SW480 (cell line): ENCODE measurements around the gene OTOA.
"Not testable (repeated sequence)": the region's sequence is repeated elsewhere in the genome, so short reads cannot be mapped to it uniquely, and the experiment has no call there.

Source experiments
- DNase-seq: peaks from one replicate; pipeline ENCODE4 v3.0.0-alpha.2; 2016; ENCODE audit warnings: low spot score

Gene OTOA

DNA sequence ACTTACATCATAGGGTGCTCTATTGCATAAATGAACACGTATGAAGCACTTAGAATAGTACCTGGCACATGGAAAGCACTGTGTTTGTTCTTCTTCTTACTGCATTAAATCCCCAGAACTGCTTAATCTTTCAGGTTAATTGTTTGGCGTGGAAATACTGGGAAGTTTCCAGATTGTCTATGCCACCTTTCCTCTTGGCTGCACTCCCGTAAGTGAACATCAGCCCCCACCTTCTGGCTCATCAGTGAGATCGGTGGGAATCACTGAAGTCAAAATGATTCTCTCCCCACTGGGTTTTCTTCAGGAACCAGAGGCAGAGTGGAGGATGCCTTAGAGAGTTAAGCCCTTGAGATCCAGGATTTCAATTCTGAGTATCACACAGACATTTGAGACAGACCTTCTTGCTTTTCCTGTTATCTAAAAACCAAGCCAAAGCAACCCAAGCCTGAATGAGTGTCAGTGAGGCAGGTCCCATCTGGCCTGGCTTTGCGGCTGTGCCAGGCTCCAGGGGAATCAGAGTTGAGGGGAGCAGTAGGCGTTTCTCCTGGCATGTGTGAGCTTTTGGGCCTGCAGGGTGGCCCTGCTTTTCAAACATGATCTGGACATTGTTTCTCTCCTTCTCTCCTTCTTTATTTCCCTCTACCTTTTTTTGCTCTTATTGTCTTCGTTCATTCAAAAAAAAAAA is 59.1 kb downstream of the OTOA start:
- DNase-seq = no peak

DNA sequence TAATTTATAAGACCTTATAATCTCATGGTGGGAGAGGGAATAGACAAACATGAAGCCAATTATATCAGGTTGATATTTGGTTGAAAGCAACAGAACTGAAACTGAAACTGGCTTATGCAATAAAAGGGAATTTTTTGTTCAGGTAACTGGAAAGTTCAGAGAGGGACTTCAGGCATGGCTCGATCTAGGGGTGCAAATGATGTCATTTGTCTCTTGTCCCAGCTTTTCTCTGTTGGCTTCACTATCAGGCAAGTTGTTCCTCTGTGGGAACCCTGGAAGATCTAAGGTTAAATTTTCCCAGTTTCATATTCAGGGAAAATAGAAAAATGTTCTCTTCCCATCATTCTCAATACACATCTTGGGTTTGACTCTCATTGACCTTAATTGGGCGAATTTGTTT is 59.8 kb downstream of the OTOA start:
- DNase-seq = no peak

DNA sequence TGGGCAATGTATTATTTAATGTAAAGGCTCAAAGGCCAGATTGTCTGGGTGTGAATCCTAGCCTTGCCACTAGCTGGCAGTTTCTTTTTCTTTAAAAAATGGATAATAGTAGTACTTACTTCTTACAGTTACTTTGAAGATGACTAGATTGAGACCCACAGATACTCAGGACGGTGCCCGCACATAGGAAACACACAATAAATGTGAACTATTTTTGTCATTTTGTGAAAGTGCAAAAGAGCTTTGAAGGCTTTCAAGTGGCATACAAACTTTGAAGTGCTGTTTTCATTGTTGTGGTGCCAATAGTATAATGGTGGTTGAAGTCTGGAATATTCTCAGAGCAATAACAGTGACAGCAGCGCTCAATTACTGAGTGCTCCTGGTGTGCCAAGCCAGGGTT is 63.6 kb downstream of the OTOA start:
- DNase-seq = no peak

DNA sequence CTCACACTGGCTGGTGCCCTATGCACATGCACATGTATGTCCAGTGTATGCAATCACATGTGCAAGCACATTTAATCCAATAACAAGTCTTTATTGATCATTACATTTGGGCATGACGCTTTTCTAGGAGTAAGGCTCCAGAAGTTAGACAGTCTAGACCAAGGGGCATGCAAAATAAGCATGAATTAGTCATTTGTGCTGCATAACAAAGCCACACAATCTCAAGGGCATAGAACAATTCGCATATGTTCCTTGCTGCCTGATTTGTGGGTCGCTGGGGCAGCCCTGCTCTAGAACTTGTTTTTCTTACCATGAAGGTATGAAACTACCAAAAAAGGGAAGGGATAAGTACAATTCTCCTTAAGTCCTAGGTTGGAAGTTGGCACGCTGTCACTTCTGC is 67.5 kb downstream of the OTOA start:
- not testable (repeated sequence) for DNase-seq

- DNase-seq = not testable (repeated sequence)
Measured at GRCh38 chr16:21740637-21741036, 76.9 kb downstream of the OTOA start.

GRCh38 chr16:21756192-21757079 is 92.7 kb downstream of the OTOA start:
- not testable (repeated sequence) for DNase-seq

DNA sequence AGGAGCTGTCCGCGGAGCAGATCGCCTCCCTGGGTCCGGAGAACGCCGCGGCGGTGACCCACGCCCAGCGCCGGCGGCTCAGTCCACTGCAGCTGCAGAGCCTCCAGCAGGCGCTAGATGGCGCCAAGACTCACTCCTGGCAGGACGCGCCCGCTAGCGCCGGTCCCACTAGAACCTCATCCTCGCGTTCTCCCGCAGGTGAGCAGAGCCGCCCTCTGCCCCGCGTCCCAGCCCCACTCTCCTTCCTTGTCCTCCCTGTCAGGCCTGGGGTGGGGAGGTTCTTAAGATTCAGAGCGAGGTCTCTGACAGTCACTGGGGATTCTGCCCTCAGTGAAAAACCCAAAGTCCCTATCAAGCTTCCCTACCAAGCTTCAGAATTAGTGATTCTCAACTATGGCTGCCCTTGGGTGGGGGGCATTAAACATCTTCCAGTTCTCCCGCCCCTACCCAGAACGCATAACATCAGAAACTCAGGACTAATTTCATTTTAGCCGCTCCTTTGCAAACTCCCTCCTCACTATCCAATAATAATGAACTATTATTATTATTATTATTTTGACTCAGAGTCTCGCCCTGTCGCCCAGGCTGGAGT is 93.4 kb downstream of the OTOA start:
- not testable (repeated sequence) for DNase-seq

- not testable (repeated sequence) for DNase-seq
Measured at GRCh38 chr16:21768280-21768679, 104.5 kb downstream of the OTOA start.

GRCh38 chr16:21768810-21769209 is 105.0 kb downstream of the OTOA start:
- not testable (repeated sequence) for DNase-seq

DNA sequence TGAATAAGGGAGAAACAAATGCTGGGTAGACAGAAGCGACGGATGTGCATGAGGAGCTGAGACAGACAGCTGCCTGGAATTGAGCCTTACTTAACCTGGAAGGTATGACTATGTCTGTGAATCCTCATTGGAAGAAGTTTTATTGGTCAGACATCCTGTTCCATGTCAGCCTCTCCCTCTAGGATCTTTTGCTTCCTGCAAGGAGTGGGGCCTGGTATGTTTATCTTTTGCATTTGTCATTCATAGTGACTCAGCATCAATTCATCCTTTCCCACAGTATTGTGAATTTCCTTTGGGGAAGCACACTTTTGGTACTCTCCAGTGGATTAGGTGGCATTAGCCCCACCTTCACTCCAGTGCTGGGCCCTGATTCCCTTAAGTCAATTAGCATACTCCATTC is 105.5 kb downstream of the OTOA start:
- DNase-seq = peak; percentile 70

- DNase-seq = not testable (repeated sequence)
Measured at GRCh38 chr16:21770584-21770983, 106.8 kb downstream of the OTOA start.

DNA sequence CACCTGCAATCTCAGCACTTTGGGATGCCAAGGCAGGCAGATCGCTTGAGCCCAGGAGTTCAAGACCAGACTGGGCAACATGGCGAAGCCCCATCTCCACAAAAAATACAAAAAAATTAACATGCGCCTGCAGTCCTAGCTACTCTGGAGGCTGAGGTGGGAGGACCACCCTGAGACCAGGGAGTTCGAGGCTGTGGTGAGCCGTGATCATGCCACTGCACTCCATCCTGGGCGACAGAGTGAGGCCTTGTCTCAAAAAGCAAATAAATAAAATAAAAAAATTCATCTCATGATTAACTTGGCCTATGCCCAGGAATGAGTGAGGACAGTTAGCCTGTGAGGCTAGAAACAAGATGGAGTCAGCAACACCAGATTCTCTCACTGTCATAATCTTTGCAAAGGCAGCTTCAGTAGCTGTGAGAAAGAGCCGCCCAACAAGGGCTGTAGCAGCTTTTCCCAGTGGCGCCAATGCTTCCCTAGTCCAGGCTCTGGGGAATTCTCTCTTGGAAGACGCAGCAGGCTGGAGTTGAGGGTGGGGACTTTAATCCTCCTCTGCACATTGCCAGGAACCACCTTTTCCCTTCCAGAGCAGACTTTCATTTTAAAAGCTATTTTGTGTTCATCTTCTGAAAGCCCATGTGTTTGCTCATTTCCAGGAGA is 108.9 kb downstream of the OTOA start:
- DNase-seq = not testable (repeated sequence)

GRCh38 chr16:21773207-21773553 is 109.4 kb downstream of the OTOA start:
- not testable (repeated sequence) for DNase-seq

GRCh38 chr16:21780525-21780924 is 116.8 kb downstream of the OTOA start:
- DNase-seq = not testable (repeated sequence)

- DNase-seq = not testable (repeated sequence)
Measured at GRCh38 chr16:21790506-21790905, 126.7 kb downstream of the OTOA start.

GRCh38 chr16:21793310-21793709 is 129.5 kb downstream of the OTOA start:
- not testable (repeated sequence) for DNase-seq

GRCh38 chr16:21798601-21799000 is 134.8 kb downstream of the OTOA start:
- not testable (repeated sequence) for DNase-seq

GRCh38 chr16:21801538-21802374 is 138.0 kb downstream of the OTOA start:
- DNase-seq = peak; percentile 26

- not testable (repeated sequence) for DNase-seq
Measured at GRCh38 chr16:21802375-21802663, 138.6 kb downstream of the OTOA start.
